Hematopoietic multipotent progenitor cell treated with erythropoietin and hydrocortisone succinate and interleukin-3 and kit ligand, for 15 days (in vitro differentiated cells): ENCODE measurements around the gene KLHL6.
"Not testable (repeated sequence)": the region's sequence is repeated elsewhere in the genome, so short reads cannot be mapped to it uniquely, and the experiment has no call there.

Source experiments
- DNase-seq: peaks from one replicate; pipeline ENCODE4 v3.0.0-alpha.2; 2015; ENCODE audit warnings: low spot score

The KLHL6 gene

GRCh38 chr3:183532620-183533411 is 22.7 kb downstream of the KLHL6 start:
- no peak for DNase-seq

- no peak for DNase-seq
Measured at GRCh38 chr3:183529717-183530116, 25.8 kb downstream of the KLHL6 start.

GRCh38 chr3:183529185-183529584 is 26.3 kb downstream of the KLHL6 start:
- DNase-seq = no peak

- DNase-seq = not testable (repeated sequence)
Measured at GRCh38 chr3:183528758-183529157, 26.7 kb downstream of the KLHL6 start.

GRCh38 chr3:183527428-183528379 is 27.8 kb downstream of the KLHL6 start:
- DNase-seq = no peak

- DNase-seq = no peak
Measured at GRCh38 chr3:183526838-183527427, 28.6 kb downstream of the KLHL6 start.

GRCh38 chr3:183524476-183524875 is 31.0 kb downstream of the KLHL6 start:
- DNase-seq = no peak

GRCh38 chr3:183520741-183521556 is 34.6 kb downstream of the KLHL6 start:
- not testable (repeated sequence) for DNase-seq

- not testable (repeated sequence) for DNase-seq
Measured at GRCh38 chr3:183520295-183520694, 35.2 kb downstream of the KLHL6 start.

- DNase-seq = no peak
Measured at GRCh38 chr3:183519891-183520290, 35.6 kb downstream of the KLHL6 start.

GRCh38 chr3:183518491-183519251 is 36.8 kb downstream of the KLHL6 start:
- no peak for DNase-seq

GRCh38 chr3:183517607-183518006 is 37.9 kb downstream of the KLHL6 start:
- DNase-seq = no peak

GRCh38 chr3:183515968-183516851 is 39.3 kb downstream of the KLHL6 start:
- no peak for DNase-seq

GRCh38 chr3:183514021-183514420 is 41.5 kb downstream of the KLHL6 start:
- DNase-seq = no peak

- no peak for DNase-seq
Measured at GRCh38 chr3:183513046-183513706, 42.3 kb downstream of the KLHL6 start.

GRCh38 chr3:183511286-183512131 is 44.0 kb downstream of the KLHL6 start:
- not testable (repeated sequence) for DNase-seq

GRCh38 chr3:183508821-183509220 is 46.7 kb downstream of the KLHL6 start:
- DNase-seq = no peak

- DNase-seq = no peak
Measured at GRCh38 chr3:183507551-183507950, 48.0 kb downstream of the KLHL6 start.
